WTC11 (cell line): ENCODE results near the gene KHK.

Source experiments
- AFF4 ChIP-seq: sonication (generic); formaldehyde crosslinking; IDR thresholded peaks from 2 replicates; pipeline ENCODE4 v1.8.1; 2023; ENCODE audit warnings: mild to moderate bottlenecking, missing genetic modification reagents, borderline replicate concordance
- ATF2 ChIP-seq: sonication (generic); formaldehyde crosslinking; IDR thresholded peaks from 2 replicates; pipeline ENCODE4 v1.8.1; 2022; ENCODE audit warnings: low read depth, missing genetic modification reagents, borderline replicate concordance
- ATF3 ChIP-seq: sonication (generic); formaldehyde crosslinking; conservative IDR thresholded peaks from 2 replicates; pipeline ENCODE4 v1.8.1; 2022; ENCODE audit warnings: mild to moderate bottlenecking, missing genetic modification reagents
- CTCF ChIP-seq: fragments of 200-600 bp; IDR thresholded peaks from 2 replicates; pipeline ENCODE4 v1.8.0; 2022; ENCODE audit warnings: antibody characterized with exemption
- E2F5 ChIP-seq: sonication (generic); formaldehyde crosslinking; IDR thresholded peaks from 2 replicates; pipeline ENCODE4 v1.8.1; 2022; ENCODE audit warnings: mild to moderate bottlenecking, moderate library complexity, missing genetic modification reagents
- ETV6 ChIP-seq: sonication (generic); formaldehyde crosslinking; IDR thresholded peaks from 2 replicates; pipeline ENCODE4 v1.8.1; 2022; ENCODE audit warnings: mild to moderate bottlenecking, missing genetic modification reagents
- MAX ChIP-seq: sonication (generic); formaldehyde crosslinking; IDR thresholded peaks from 2 replicates; pipeline ENCODE4 v1.8.0; 2022; ENCODE audit warnings: mild to moderate bottlenecking, missing genetic modification reagents
- MLX ChIP-seq: sonication (generic); formaldehyde crosslinking; IDR thresholded peaks from 2 replicates; pipeline ENCODE4 v1.8.1; 2023; ENCODE audit warnings: mild to moderate bottlenecking, missing genetic modification reagents, moderate library complexity
- NR1H2 ChIP-seq: sonication (generic); formaldehyde crosslinking; IDR thresholded peaks from 2 replicates; pipeline ENCODE4 v1.9.0; 2021; ENCODE audit warnings: mild to moderate bottlenecking, moderate library complexity, missing genetic modification reagents
- PREB ChIP-seq: sonication (generic); formaldehyde crosslinking; IDR thresholded peaks from 2 replicates; pipeline ENCODE4 v1.8.1; 2022; ENCODE audit warnings: mild to moderate bottlenecking, missing genetic modification reagents, moderate library complexity, borderline replicate concordance
- RORB ChIP-seq: fragments of 250-450 bp; sonication (Bioruptor Pico); IDR thresholded peaks from 2 replicates; pipeline ENCODE4 v1.9.0; 2021; ENCODE audit warnings: mild to moderate bottlenecking
- USF1 ChIP-seq: sonication (generic); formaldehyde crosslinking; IDR thresholded peaks from 2 replicates; pipeline ENCODE4 v1.8.0; 2022; ENCODE audit warnings: mild to moderate bottlenecking, missing genetic modification reagents
- USF2 ChIP-seq: sonication (generic); formaldehyde crosslinking; IDR thresholded peaks from 2 replicates; pipeline ENCODE4 v1.8.1; 2023; ENCODE audit warnings: mild to moderate bottlenecking, missing genetic modification reagents, moderate library complexity
- ZNF232 ChIP-seq: sonication (generic); formaldehyde crosslinking; IDR thresholded peaks from 2 replicates; pipeline ENCODE4 v1.8.0; 2022; ENCODE audit warnings: mild to moderate bottlenecking, missing genetic modification reagents

GRCh38 chr2:27143285-27143684 is 56.7 kb downstream of the KHK start:
- TF ChIP-seq CTCF: no peak
- TF ChIP-seq ZNF232 (CRISPR knock-in tag): no peak
- no peak for TF ChIP-seq E2F5 (CRISPR knock-in tag)
- TF ChIP-seq NR1H2 (CRISPR knock-in tag): no peak
- TF ChIP-seq RORB (CRISPR knock-in tag): no peak
- TF ChIP-seq ATF2 (CRISPR knock-in tag): no peak
- no peak for TF ChIP-seq ETV6 (CRISPR knock-in tag)
- no peak for TF ChIP-seq USF1 (CRISPR knock-in tag)
- TF ChIP-seq AFF4 (CRISPR knock-in tag): no peak
- TF ChIP-seq MAX (CRISPR knock-in tag): no peak
- no peak for TF ChIP-seq PREB (CRISPR knock-in tag)
- no peak for TF ChIP-seq USF2 (CRISPR knock-in tag)
- TF ChIP-seq ATF3 (CRISPR knock-in tag): no peak
- TF ChIP-seq MLX (CRISPR knock-in tag): no peak
